ENCODE results near the gene ARPP21. TPM values are rescaled to one million over a fixed set of nuclear protein-coding genes. Genes with fewer than 3 reads are reported as not detected.

The ARPP21 gene
- total RNA-seq, 1 donor: not detected

GRCh38 chr3:35685153-35685552, 45.8 kb downstream of the ARPP21 start:
- H2AFZ ChIP-seq (ENCODE audit: low read length): no peak overlapping the region
- no peak overlapping the region for H3K4me3 ChIP-seq (ENCODE audit: insufficient read depth, low read length)
- no peak overlapping the region for H3K4me2 ChIP-seq (ENCODE audit: insufficient read depth, low read length)
- no peaks in the 10 kb centered on the region for H3K79me2 ChIP-seq (ENCODE audit: insufficient read depth, low read length)
- no peaks in the 10 kb centered on the region for H3K36me3 ChIP-seq (ENCODE audit: insufficient read depth, low read length)
- TF ChIP-seq CTCF (IDR thresholded peaks at IDR 0.05; ENCODE audit: extremely low read depth, low read depth, low read length): no peak
- H3K27me3 ChIP-seq (ENCODE audit: insufficient read depth, low read length): no peaks in the 10 kb centered on the region
- no peaks in the 10 kb centered on the region for H3K9me3 ChIP-seq (ENCODE audit: low read depth, low read length)
- no peaks in the 10 kb centered on the region for H3K4me1 ChIP-seq (ENCODE audit: insufficient read depth, low read length)
- no peak for DNase-seq (ENCODE audit: insufficient read length, low spot score, missing footprints)
- H3K27ac ChIP-seq (ENCODE audit: low read depth, low read length): no peak overlapping the region
- no peaks in the 10 kb centered on the region for H4K20me1 ChIP-seq (ENCODE audit: insufficient read depth, low read length)

GRCh38 chr3:35688826-35689225, 49.5 kb downstream of the ARPP21 start:
- Histone ChIP-seq H3K4me1 (ENCODE audit: insufficient read depth, low read length) (no peaks in the 10 kb centered on the region), H2AFZ (ENCODE audit: low read length) (no peak overlapping the region), H3K36me3 (ENCODE audit: insufficient read depth, low read length) (no peaks in the 10 kb centered on the region), H4K20me1 (ENCODE audit: insufficient read depth, low read length) (no peaks in the 10 kb centered on the region), H3K27ac (ENCODE audit: low read depth, low read length) (no peak overlapping the region), H3K9me3 (ENCODE audit: low read depth, low read length) (no peaks in the 10 kb centered on the region), H3K4me2 (ENCODE audit: insufficient read depth, low read length) (no peak overlapping the region), H3K79me2 (ENCODE audit: insufficient read depth, low read length) (no peaks in the 10 kb centered on the region), H3K4me3 (ENCODE audit: insufficient read depth, low read length) (no peak overlapping the region), H3K27me3 (ENCODE audit: insufficient read depth, low read length) (no peaks in the 10 kb centered on the region)
- TF ChIP-seq CTCF (IDR thresholded peaks at IDR 0.05; ENCODE audit: extremely low read depth, low read depth, low read length): no peak
- no peak for DNase-seq (ENCODE audit: insufficient read length, low spot score, missing footprints)

- no peak for DNase-seq (ENCODE audit: insufficient read length, low spot score, missing footprints)
- Histone ChIP-seq H2AFZ (ENCODE audit: low read length) (no peak overlapping the region), H3K9me3 (ENCODE audit: low read depth, low read length) (no peaks in the 10 kb centered on the region), H3K4me3 (ENCODE audit: insufficient read depth, low read length) (no peak overlapping the region), H3K36me3 (ENCODE audit: insufficient read depth, low read length) (no peaks in the 10 kb centered on the region), H3K27ac (ENCODE audit: low read depth, low read length) (no peak overlapping the region), H4K20me1 (ENCODE audit: insufficient read depth, low read length) (no peaks in the 10 kb centered on the region), H3K79me2 (ENCODE audit: insufficient read depth, low read length) (no peaks in the 10 kb centered on the region), H3K4me1 (ENCODE audit: insufficient read depth, low read length) (no peaks in the 10 kb centered on the region), H3K4me2 (ENCODE audit: insufficient read depth, low read length) (no peak overlapping the region), H3K27me3 (ENCODE audit: insufficient read depth, low read length) (no peaks in the 10 kb centered on the region)
- no peak for TF ChIP-seq CTCF (IDR thresholded peaks at IDR 0.05; ENCODE audit: extremely low read depth, low read depth, low read length)
Measured at GRCh38 chr3:35690271-35690670, 50.9 kb downstream of the ARPP21 start.

- no peaks in the 10 kb centered on the region for H3K27me3 ChIP-seq (ENCODE audit: insufficient read depth, low read length)
- no peak overlapping the region for H3K4me3 ChIP-seq (ENCODE audit: insufficient read depth, low read length)
- TF ChIP-seq CTCF (IDR thresholded peaks at IDR 0.05; ENCODE audit: extremely low read depth, low read depth, low read length): no peak
- H3K79me2 ChIP-seq (ENCODE audit: insufficient read depth, low read length): no peaks in the 10 kb centered on the region
- H2AFZ ChIP-seq (ENCODE audit: low read length): no peak overlapping the region
- H3K4me2 ChIP-seq (ENCODE audit: insufficient read depth, low read length): no peak overlapping the region
- no peaks in the 10 kb centered on the region for H3K36me3 ChIP-seq (ENCODE audit: insufficient read depth, low read length)
- no peaks in the 10 kb centered on the region for H4K20me1 ChIP-seq (ENCODE audit: insufficient read depth, low read length)
- DNase-seq (ENCODE audit: insufficient read length, low spot score, missing footprints): no peak
- H3K4me1 ChIP-seq (ENCODE audit: insufficient read depth, low read length): no peaks in the 10 kb centered on the region
- no peak overlapping the region for H3K27ac ChIP-seq (ENCODE audit: low read depth, low read length)
- H3K9me3 ChIP-seq (ENCODE audit: low read depth, low read length): no peaks in the 10 kb centered on the region
Measured at GRCh38 chr3:35705904-35706303, 66.6 kb downstream of the ARPP21 start.
